ENCODE data around the gene VPS35. TPM values are rescaled to one million over a fixed set of nuclear protein-coding genes. Genes with fewer than 3 reads are reported as not detected.
"Not testable (repeated sequence)": the region's sequence is repeated elsewhere in the genome, so short reads cannot be mapped to it uniquely, and the experiment has no call there.

The VPS35 gene
- total RNA-seq, 1 experiment from 2014 or later, result 99.8 TPM

DNA sequence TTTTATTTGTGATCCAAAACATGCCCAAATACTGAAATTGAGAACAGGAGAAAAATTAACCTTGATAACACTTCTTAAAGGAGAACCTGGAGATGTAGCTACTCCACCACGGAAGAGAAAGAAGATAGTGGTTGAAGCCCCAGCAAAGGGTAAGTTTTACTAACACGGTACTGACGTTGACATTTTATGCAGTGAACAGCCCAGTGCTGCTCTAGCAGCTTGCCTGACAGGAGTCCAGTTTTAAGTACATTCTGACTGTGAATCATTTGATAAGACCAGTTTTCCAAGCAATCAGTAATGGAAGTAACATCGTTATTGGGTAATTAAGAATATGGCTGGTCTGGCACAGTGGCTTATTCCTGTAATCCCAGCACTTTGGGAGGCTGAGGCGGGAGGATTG lies 7.0 kb upstream of the VPS35 start:
- H3K27ac ChIP-seq, result no peak overlapping the region
- no peaks in the 10 kb centered on the region for H3K27me3 ChIP-seq
- peaks cover 5% of the 10 kb centered on the region for H3K4me1 ChIP-seq
- no peak for DNase-seq
- peaks cover 72% of the 10 kb centered on the region for H3K36me3 ChIP-seq
- no peak overlapping the region for H3K4me3 ChIP-seq
- H3K9me3 ChIP-seq (replicated peaks), result no peaks in the 10 kb centered on the region

DNA sequence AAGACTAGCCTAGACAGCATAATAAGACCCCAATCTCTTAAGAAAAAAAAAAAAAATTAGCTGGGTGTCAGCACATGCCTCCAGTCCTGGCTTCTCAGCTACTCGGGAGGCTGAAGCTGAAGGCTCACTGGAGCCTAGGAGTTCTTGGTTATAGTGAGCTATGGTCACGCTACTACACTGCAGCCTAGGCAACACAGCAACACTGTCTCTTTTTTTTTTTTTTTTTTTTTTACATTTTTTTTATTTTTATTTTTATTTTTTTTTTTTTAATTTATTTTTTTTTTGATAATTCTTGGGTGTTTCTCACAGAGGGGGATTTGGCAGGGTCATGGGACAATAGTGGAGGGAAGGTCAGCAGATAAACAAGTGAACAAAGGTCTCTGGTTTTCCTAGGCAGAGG lies 4.6 kb upstream of the VPS35 start:
- H3K4me3 ChIP-seq, result no peak overlapping the region
- H3K9me3 ChIP-seq (replicated peaks), result no peaks in the 10 kb centered on the region
- no peak overlapping the region for H3K27ac ChIP-seq
- H3K27me3 ChIP-seq, result no peaks in the 10 kb centered on the region
- peaks cover 63% of the 10 kb centered on the region for H3K36me3 ChIP-seq
- no peak for DNase-seq
- peaks cover 5% of the 10 kb centered on the region for H3K4me1 ChIP-seq

DNA sequence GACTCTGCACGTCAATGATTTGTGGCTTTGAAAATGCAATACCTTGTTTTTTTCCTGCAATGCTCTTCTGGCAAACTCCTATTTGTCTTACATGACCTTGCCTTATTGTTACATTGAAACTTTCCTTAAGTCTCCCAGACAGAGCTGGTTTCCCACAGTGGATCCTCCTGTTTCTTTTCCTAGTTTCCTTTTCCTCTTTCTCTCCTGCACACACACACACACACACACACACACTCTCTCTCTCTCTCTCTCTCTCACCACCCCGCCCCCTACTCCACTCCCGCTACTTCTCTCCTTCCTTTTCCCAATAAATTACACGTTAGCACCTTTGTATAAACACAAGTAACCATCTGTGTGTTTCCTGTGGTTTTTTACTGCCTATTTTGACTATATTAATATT lies 2.7 kb upstream of the VPS35 start:
- no peak overlapping the region; the same call in 1 of the 2 replicates for H3K4me3 ChIP-seq
- no peak for DNase-seq

DNA sequence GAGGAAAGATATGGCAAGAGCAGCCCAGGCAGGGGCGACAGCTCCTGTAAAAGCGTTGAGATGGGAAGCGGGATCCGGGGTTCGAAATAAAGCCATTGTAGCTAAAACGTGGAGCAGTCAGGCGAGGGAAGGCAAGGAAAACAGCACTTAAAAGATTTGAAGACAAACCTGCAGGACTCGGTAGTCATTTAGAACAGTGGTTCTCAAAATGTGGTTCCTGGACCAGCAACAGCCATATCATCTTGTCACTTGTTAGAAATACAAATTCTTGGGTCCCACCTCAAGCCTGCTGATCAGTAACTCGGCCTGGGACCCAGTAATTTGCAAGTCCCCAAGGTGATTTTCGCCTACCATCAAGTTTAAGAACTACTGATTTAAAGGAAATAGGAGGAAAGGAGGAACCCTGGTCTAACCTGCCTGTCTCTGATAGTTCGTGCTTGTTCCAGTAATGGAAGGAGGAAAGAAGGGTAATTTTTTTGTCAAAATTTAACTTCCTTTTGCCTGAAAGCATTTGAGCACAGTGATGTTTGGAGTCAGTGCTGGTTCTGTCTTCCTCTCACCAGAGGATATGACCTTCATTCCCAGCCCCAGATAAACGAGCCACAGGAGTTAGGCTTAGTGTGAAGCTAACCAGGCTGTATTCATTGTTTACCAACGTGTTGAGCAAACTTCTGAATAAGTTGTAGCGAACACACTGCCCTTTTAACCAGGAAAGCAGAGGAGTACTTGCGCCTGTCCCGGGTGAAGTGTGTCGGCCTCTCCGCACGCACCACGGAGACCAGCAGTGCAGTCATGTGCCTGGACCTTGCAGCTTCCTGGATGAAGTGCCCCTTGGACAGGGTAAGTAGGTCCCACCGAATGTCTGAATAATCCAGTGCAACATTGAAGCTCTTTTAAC lies 1.6 kb upstream of the VPS35 start:
- peaks cover 32% of the 10 kb centered on the region for H3K36me3 ChIP-seq
- H3K4me1 ChIP-seq, result peaks cover 8% of the 10 kb centered on the region
- DNase-seq, result peak in 1 of 2 experiments; percentile 17
- no peaks in the 10 kb centered on the region for H3K9me3 ChIP-seq (replicated peaks)
- peak overlapping the region; percentile 93 for H3K27ac ChIP-seq
- H3K4me3 ChIP-seq, result peak overlapping the region; percentile 86
- no peaks in the 10 kb centered on the region for H3K27me3 ChIP-seq

More for the DNA sequence above, 2.7 kb upstream of the VPS35 start:
- peaks cover 8% of the 10 kb centered on the region for H3K4me1 ChIP-seq
- no peak overlapping the region for H3K27ac ChIP-seq
- no peaks in the 10 kb centered on the region for H3K9me3 ChIP-seq (replicated peaks)
- no peaks in the 10 kb centered on the region for H3K27me3 ChIP-seq
- H3K36me3 ChIP-seq, result peaks cover 44% of the 10 kb centered on the region

DNA sequence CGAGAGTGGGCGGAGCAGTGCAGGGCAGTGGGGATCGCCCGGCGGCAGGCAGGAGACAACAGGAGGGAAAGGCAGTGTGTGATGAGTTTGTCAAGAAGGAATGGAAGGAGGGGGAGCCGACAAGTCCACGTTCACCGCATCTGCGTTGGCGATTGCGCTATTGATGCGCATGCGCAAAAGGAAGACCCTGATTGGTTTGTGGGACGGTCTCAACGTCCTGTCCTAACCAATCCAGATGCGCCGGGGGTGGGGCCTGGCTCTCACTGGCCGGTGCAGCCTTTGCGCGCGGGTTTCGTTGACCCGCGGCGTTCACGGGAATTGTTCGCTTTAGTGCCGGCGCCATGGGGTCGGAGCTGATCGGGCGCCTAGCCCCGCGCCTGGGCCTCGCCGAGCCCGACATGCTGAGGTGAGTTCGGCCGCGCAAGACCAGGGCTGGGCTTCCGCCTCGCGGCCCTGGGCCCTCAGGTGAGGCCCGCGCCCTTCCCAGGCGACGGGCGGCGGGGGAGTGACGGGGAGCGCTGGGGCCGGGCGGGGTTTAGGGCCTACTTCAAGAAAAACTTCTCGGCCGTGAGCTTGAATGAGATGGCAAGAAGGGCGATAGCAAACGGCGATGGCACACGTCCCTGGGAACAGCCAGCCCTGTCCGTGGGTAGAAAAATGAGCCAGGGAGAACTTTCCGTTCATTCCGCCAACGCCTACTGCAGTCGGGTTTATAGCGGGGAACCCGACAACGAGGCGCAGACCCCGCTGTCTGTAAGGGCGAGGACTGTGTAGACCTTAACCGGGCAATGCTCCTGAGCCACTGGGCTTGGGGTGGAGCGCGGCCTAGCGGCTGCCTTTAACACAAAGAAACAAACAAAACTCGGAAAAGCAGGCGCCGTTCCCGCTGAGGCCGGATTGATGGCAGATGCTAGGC lies 645 bp upstream of the VPS35 start, which contains the start of gene ORC6:
Gene ORC6, plus strand, starts transcription at position 295 of the 916 bp plus-strand sequence. Its CDS starts 47 bp downstream, at position 342.
- H3K27me3 ChIP-seq, result no peaks in the 10 kb centered on the region
- H3K9me3 ChIP-seq (replicated peaks), result no peaks in the 10 kb centered on the region
- H3K36me3 ChIP-seq, result peaks cover 23% of the 10 kb centered on the region
- peaks cover 8% of the 10 kb centered on the region for H3K4me1 ChIP-seq
- H3K4me3 ChIP-seq, result peak within 1 kb of the TSS; percentile 86
- peak within 1 kb of the TSS; percentile 93 for H3K27ac ChIP-seq
- peak; percentile 98 to 99 for DNase-seq

DNA sequence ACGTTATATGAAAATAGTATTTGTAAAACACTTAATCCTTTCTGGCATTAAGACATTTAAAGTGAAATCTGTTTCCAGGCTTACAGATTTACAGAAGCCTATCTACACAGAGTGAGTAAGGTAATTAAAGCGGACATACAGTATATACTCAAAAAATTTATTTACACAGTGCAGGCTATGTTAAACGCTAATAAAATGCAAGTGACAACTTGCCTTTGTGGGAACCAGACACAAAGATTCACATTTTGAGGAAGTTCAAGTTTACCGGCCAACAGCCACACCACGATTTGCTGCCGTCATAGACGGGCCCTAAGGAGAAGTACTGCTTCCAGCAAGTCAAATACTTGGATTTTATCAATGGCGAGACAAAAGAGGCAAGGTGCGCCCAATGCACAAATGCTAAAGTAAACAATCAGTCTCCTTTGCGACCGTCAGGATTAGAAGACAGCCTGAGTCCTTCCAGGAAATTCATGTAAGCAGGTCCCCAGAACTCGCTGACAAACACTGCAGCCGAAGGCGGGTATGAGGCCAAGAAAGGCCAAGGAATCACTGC lies 801 bp downstream of the VPS35 start:
- H3K27ac ChIP-seq, result peak overlapping the region; percentile 93; the same call in 1 of the 2 replicates
- H3K27me3 ChIP-seq, result no peaks in the 10 kb centered on the region
- peak overlapping the region; percentile 86 for H3K4me3 ChIP-seq
- peaks cover 8% of the 10 kb centered on the region for H3K4me1 ChIP-seq
- peaks cover 19% of the 10 kb centered on the region for H3K36me3 ChIP-seq
- H3K9me3 ChIP-seq (replicated peaks), result no peaks in the 10 kb centered on the region
- no peak for DNase-seq

DNA sequence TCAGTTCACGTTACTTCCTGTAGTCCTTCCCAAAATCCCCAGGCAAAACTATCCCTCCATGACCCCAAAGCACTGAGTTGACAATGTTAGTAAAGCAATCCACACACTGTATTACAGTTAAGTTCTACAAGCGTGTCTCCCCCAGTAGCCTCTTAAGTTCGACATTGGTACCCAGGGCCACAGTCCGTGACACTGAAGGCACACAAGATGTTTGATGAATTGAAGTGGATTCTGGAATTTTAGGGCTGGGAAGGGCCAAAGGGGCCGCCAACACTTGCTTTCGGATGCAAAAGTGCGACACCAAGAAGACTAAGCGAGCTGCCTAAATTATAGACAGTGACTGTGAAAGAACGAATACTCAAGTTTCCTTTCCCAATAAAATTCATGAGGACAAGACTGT lies 1.5 kb downstream of the VPS35 start:
- no peak overlapping the region for H3K27ac ChIP-seq
- peaks cover 15% of the 10 kb centered on the region for H3K36me3 ChIP-seq
- H3K4me1 ChIP-seq, result peaks cover 8% of the 10 kb centered on the region
- no peaks in the 10 kb centered on the region for H3K27me3 ChIP-seq
- H3K4me3 ChIP-seq, result no peak overlapping the region
- H3K9me3 ChIP-seq (replicated peaks), result no peaks in the 10 kb centered on the region
- no peak for DNase-seq

DNA sequence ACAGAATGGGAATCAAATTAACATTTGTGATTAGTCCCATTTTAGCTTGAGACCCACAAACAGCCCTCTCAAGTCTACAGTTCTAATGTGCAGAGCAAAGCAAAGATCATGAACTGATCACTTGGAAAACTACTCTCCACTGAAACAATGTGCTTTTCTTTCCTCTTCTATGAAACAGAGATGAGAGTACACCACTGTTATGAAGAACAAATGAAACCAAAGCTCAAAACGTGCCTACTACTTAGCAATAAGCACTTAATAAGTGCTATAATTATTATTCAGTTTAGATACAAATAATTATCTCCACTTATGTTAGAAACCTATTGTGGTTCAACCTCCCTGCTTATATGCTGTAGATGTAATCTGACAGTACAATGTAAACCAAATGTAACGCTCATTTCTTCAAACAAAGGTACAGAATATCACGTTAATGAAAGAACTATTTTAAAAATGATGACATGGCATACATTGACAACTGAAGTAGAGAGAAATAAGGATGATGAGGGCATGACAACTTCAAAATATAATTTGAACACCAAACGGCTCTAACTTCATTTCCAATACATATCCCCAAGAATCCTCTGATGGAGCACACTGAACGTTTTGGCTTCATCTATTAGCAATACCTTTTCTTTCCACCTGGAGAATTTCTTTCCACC lies 2.0 kb downstream of the VPS35 start:
- Histone ChIP-seq H3K4me3 (no peak overlapping the region), H3K9me3 (replicated peaks) (no peaks in the 10 kb centered on the region), H3K27me3 (no peaks in the 10 kb centered on the region), H3K27ac (no peak overlapping the region), H3K36me3 (peaks cover 9% of the 10 kb centered on the region), H3K4me1 (peaks cover 8% of the 10 kb centered on the region)
- no peak for DNase-seq

DNA sequence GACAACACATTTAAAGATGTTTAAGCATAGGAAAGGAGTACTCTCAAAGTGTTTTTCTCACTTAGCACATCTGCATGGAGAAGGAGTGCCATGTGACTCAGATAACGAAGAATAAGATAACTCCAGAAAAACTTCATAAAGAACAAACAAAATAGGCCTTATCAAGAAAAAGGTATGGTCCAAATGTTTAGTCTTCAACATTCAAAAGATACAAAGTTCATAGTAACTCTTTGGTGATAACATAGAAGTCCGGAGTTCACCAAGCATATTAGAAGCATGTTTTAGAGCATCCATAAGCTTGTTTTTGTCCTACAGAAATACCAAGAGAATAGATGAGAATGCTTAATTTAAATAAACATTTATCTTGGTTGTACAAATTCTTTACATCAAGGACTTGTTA lies 7.1 kb downstream of the VPS35 start:
- H3K4me3 ChIP-seq; H3K9me3 ChIP-seq (replicated peaks); H3K4me1 ChIP-seq; H3K27ac ChIP-seq; DNase-seq; H3K27me3 ChIP-seq; H3K36me3 ChIP-seq: not testable (repeated sequence)

DNA sequence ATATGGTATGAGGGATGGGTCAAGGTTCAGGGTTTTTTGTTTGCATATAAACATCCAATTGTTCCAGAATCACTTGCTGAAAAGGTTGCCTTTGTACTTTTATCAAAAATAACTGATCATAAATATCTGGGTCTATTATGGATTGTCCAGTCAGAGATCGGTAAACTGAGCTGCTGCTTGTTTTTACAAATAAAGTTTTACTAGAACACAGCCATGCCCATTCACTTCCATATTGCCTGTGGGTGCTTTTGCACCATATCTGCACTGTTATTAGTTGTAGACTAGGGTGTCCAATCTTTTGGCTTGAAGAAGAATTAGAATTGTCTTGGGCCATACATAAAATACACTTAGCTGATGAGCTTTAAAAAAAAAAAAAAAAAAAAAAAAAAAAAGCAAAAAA lies 11.0 kb downstream of the VPS35 start:
- H3K27ac ChIP-seq; H3K27me3 ChIP-seq; H3K9me3 ChIP-seq (replicated peaks); H3K4me1 ChIP-seq; DNase-seq; H3K4me3 ChIP-seq: not testable (repeated sequence)
- H3K36me3 ChIP-seq, result peaks cover 18% of the 10 kb centered on the region

DNA sequence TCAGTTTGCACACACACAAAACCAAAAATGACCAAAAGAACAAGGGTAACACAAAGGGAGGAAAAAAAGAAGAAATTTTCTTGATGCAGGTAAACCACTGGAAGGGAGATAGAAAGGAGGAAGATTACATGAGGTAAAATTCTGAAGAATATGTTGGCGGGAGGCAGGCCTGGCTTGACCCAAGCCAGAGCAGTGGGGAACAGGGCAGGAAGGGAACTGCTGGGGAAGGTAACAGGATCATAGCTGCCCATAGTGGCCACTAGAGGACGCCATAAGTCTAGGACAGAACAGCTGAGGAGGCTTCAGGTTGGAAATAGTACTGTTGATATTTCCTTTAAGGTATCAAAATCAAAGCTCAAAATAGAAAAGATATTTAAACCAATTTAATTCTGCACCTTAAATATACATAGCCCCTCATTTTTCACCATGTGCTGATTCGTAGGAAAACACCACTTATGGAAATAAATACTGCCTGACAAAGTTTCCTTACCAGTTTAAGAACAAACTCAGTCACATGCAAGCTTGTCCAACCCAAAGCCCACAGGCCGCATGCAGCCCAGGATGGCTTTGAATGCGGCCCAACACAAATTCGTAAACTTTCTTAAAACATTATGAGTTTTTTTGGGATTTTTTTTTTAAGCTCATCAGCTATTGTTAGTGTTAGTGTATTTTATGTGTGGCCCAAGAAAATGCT lies 15.5 kb downstream of the VPS35 start:
- peaks cover 35% of the 10 kb centered on the region for H3K36me3 ChIP-seq

DNA sequence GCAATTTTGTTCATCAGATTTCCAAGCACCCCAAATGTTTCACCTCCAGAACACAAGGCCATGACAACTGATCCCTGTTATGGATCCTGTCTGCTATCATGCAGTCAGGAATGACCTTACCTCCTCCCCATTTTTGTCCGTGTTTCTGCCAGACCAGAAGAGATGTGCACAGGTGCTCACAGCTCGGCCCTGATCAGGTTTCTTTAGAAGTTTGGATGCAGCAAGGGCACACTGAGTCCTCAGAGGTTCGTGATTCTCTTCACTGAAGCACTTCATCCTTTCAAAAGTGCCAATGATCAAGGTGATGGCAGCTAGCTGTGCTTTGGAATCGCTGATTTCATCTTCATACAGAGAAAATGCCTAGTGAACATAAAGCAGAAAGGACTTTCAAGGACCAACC lies 26.9 kb downstream of the VPS35 start:
- H3K9me3 ChIP-seq (replicated peaks), result no peaks in the 10 kb centered on the region
- H3K4me3 ChIP-seq, result no peak overlapping the region
- H3K27me3 ChIP-seq, result no peaks in the 10 kb centered on the region
- peaks cover 50% of the 10 kb centered on the region for H3K36me3 ChIP-seq
- 0 out of 2 replicates have a peak, but pooled peaks cover 7% of the 10 kb centered on the region for H3K4me1 ChIP-seq
- H3K27ac ChIP-seq, result no peak overlapping the region
- no peak for DNase-seq

More for the DNA sequence above, 15.5 kb downstream of the VPS35 start:
- Histone ChIP-seq H3K4me3 (no peak overlapping the region), H3K27ac (no peak overlapping the region), H3K27me3 (no peaks in the 10 kb centered on the region), H3K4me1 (no peaks in the 10 kb centered on the region), H3K9me3 (replicated peaks) (no peaks in the 10 kb centered on the region)
- DNase-seq, result peak; percentile 57 to 85

DNA sequence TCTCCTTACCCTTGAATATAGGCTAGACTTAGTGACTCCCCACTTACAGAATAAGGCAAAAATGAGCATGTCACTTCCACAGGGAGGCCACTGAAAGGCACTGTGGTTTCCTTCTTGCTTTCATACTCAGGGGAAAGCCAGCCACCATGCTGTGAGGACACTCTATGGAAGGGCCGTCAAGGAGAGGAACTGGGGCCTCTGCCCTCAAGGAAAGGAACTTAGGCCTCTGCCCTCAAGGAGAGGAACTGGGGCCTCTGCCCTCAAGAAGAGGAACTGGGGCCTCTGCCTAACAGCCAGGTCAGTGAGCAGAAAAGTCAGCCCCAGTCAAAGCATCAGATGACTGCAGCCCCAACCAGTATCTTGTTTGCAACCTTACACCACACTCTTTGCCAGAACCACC lies 30.1 kb downstream of the VPS35 start:
- no peak overlapping the region; the same call in 1 of the 2 replicates for H3K27ac ChIP-seq
- peaks cover 37% of the 10 kb centered on the region for H3K36me3 ChIP-seq
- H3K27me3 ChIP-seq, result no peaks in the 10 kb centered on the region
- H3K4me3 ChIP-seq, result no peak overlapping the region
- H3K4me1 ChIP-seq, result 0 out of 2 replicates have a peak, but pooled peaks cover 7% of the 10 kb centered on the region
- no peaks in the 10 kb centered on the region for H3K9me3 ChIP-seq (replicated peaks)
- no peak for DNase-seq

DNA sequence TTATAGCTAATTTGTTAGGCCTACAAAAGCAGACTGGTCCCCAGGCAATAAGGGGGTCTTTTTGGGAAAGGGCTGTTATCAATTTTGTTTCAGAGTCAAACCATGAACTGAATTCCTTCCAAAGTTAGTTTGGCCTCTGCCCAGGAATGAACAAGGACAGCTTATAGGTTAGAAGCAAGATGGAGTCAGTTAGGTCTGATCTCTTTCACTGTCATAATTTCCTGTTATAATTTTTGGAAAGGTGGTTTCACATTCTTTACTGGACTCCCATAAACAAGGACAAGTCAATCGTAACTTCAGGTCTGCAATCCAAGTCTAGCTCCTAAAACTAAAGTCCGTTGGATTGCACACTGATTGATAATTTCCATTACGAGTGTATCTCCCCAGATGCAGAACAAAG lies 37.7 kb downstream of the VPS35 start:
- H3K36me3 ChIP-seq, result no peaks in the 10 kb centered on the region
- no peak overlapping the region for H3K4me3 ChIP-seq
- peaks cover 26% of the 10 kb centered on the region for H3K4me1 ChIP-seq
- DNase-seq, result no peak
- H3K27ac ChIP-seq, result peak overlapping the region; percentile 99
- H3K27me3 ChIP-seq, result no peaks in the 10 kb centered on the region
- no peaks in the 10 kb centered on the region for H3K9me3 ChIP-seq (replicated peaks)

Measured in SJCRH30 (cell line).